ENCODE measurements around the gene S1PR4.

- TF ChIP-seq YY1 (IDR thresholded peaks at IDR 0.05; ENCODE audit: low read depth) (no peak), MAX (IDR thresholded peaks at IDR 0.05) (no peak), FOXM1 (IDR thresholded peaks at IDR 0.05; ENCODE audit: borderline replicate concordance, low read depth) (no peak), TAF1 (IDR thresholded peaks at IDR 0.05; ENCODE audit: low read depth) (no peak), ZBTB7A (IDR thresholded peaks at IDR 0.05; ENCODE audit: low read depth) (no peak), REST (IDR thresholded peaks at IDR 0.05; ENCODE audit: low read depth) (no peak), EGR1 (IDR thresholded peaks at IDR 0.05) (no peak), RAD21 (IDR thresholded peaks at IDR 0.05; ENCODE audit: low read depth) (no peak)
These were observed 7.7 kb downstream of the S1PR4 start for GRCh38 chr19:3186160-3186688.

Measured in Ishikawa (cell line).